GM13977 (cell line): ENCODE results near the gene MSL3.

Experiments
- DNase-seq: peaks from one replicate; pipeline ENCODE4 v3.0.0; 2012; ENCODE audit warnings: low spot score
- CTCF ChIP-seq: IDR thresholded peaks from 2 replicates; pipeline ENCODE4 v1.5.1; 2012; ENCODE audit warnings: mild to moderate bottlenecking, control low read depth; ENCODE audit not compliant: insufficient read depth; ENCODE audit errors: extremely low read depth, missing control alignments
- in situ Hi-C: fragments of 300-500 bp; cut with MboI; formaldehyde crosslinking; loops from one replicate; pipeline ENCODE4 v1.12.0; 2022; ENCODE audit warnings: low sequenced_read_pairs, low pct_unique_long_range_greater_than_20kb, mixed read lengths, inconsistent platforms; ENCODE audit not compliant: unreplicated experiment

The MSL3 gene

GRCh38 chrX:11781734-11782370 is 23.8 kb downstream of the MSL3 start:
- no peak for TF ChIP-seq CTCF
- in situ Hi-C loops, result loop anchor here (25.0 kb wide), 1 partner anchor 130 kb away; no protein-coding TSS in a partner anchor
- DNase-seq, result no peak

- DNase-seq, result no peak
- no peak for TF ChIP-seq CTCF
- in situ Hi-C loops, result loop anchor here (25.0 kb wide), 1 partner anchor 128 kb away; no protein-coding TSS in a partner anchor
These were observed 26.5 kb downstream of the MSL3 start for GRCh38 chrX:11784543-11784942.

DNA sequence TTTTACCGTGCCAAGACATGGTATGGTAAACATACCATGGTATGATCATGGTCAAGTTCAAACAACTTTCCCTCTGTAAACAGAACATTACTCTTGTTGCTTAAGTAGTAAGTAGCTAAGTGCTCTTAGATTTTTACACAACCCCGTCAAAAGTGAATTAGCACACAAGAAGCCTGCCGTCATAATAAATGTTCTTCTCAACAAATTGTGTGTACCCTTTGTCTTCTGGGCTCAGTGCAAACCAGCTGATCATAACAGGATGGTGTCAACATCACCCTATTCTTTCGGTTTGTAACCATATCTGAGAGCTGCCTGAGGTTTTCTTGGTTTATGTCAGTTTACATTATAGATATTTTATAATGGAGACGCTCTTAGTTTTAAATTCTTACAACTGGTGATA is 28.8 kb downstream of the MSL3 start:
- in situ Hi-C loops, result loop anchor here (25.0 kb wide), 1 partner anchor 125 kb away; no protein-coding TSS in a partner anchor
- no peak for TF ChIP-seq CTCF
- no peak for DNase-seq

GRCh38 chrX:11787564-11787963 is 29.5 kb downstream of the MSL3 start:
- in situ Hi-C loops, result loop anchor here (25.0 kb wide), 1 partner anchor 125 kb away; no protein-coding TSS in a partner anchor
- peak; percentile 37 for TF ChIP-seq CTCF
- no peak for DNase-seq

DNA sequence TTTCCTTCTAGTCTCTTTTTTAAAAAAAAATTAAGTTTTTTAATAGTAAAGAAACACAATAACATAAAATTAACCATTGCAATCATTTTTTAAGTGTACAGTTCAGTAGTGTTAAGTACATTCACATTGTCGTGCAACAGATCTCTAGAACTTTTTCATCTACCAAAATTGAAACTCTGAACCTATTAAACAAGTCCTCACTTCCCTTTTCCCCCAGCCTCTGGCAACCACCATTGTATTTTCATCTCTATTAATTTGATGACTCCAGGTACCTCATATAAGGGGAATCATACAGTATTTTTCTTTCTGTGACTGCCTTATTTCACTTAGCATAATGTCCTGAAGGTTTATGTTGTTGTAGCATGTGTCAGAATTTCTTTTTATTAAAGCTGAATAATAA is 31.8 kb downstream of the MSL3 start:
- DNase-seq, result no peak
- no peak for TF ChIP-seq CTCF
- in situ Hi-C loops, result loop anchor here (25.0 kb wide), 1 partner anchor 122 kb away; no protein-coding TSS in a partner anchor

- in situ Hi-C loops, result loop anchor here (25.0 kb wide), 1 partner anchor 121 kb away; no protein-coding TSS in a partner anchor
- DNase-seq, result no peak
- no peak for TF ChIP-seq CTCF
These were observed 33.1 kb downstream of the MSL3 start for GRCh38 chrX:11791090-11791489.

DNA sequence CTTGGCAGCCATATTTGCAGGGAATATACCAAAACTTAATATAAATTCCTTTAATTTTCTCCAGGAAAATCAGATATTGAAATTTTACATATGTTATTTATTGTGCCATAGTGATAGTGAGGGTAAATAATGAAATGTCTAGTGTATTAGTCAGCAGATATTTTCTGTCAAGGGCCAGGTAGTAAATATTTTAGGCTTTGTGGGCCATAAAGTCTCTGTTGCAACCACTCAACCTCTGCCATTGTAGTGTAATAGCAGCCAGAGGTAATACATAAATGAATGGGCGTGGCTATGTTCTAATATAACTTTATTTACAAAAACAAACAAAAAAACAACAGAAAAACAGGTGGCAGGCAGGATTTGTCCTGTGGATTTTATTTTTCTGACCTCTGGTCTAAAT is 33.5 kb downstream of the MSL3 start:
- TF ChIP-seq CTCF, result no peak
- in situ Hi-C loops, result loop anchor here (25.0 kb wide), 1 partner anchor 121 kb away; no protein-coding TSS in a partner anchor
- no peak for DNase-seq
